Ishikawa (cell line): ENCODE results near the gene ADGRB2.

Experiments
- CREB1 ChIP-seq: IDR thresholded peaks from 2 replicates; pipeline ENCODE4 v1.6.1; 2012; ENCODE audit warnings: low read depth
- EGR1 ChIP-seq: IDR thresholded peaks from 2 replicates; pipeline ENCODE4 v1.6.1; 2012
- EP300 ChIP-seq: IDR thresholded peaks from 2 replicates; pipeline ENCODE4 v1.6.1; 2012; ENCODE audit warnings: borderline replicate concordance
- FOXM1 ChIP-seq: IDR thresholded peaks from 2 replicates; pipeline ENCODE4 v1.6.1; 2012; ENCODE audit warnings: low read depth, borderline replicate concordance
- TAF1 ChIP-seq: IDR thresholded peaks from 2 replicates; pipeline ENCODE4 v1.6.1; 2012; ENCODE audit warnings: low read depth, mild to moderate bottlenecking
- YY1 ChIP-seq: IDR thresholded peaks from 2 replicates; pipeline ENCODE4 v1.6.1; 2012; ENCODE audit warnings: low read depth
- TF ChIP-seq, protein P1 (sequence below): IDR thresholded peaks from 2 replicates; pipeline ENCODE4 v1.6.1; 2012; ENCODE audit warnings: low read depth, mild to moderate bottlenecking
- TF ChIP-seq, protein P2 (sequence below): IDR thresholded peaks from 2 replicates; pipeline ENCODE4 v1.6.1; 2012

DNA sequence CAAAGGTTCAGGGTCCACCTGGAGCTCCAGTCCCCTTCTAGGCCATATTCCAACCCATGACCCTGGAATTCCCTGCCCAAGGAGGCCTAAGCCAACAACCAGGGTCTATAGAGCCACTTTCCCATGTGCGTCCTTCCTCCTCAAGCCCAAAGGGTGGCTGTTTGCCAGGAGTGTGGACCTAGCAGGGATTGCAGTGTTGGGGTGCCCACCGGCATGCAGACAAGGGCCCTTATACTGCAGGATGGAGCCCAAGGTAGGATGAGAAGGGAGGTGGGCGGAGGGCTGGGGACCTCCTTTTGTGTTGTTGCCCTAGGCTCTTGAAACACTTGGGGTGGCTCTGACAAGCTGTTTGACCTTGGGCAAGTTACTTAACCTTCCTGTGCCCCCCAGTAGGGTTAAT lies 19.7 kb upstream of the ADGRB2 start:
- TF ChIP-seq CREB1 (no peak), TAF1 (no peak), FOXM1 (no peak), EP300 (no peak), EGR1 (no peak), YY1 (no peak)
- TF ChIP-seq, protein P1, sequence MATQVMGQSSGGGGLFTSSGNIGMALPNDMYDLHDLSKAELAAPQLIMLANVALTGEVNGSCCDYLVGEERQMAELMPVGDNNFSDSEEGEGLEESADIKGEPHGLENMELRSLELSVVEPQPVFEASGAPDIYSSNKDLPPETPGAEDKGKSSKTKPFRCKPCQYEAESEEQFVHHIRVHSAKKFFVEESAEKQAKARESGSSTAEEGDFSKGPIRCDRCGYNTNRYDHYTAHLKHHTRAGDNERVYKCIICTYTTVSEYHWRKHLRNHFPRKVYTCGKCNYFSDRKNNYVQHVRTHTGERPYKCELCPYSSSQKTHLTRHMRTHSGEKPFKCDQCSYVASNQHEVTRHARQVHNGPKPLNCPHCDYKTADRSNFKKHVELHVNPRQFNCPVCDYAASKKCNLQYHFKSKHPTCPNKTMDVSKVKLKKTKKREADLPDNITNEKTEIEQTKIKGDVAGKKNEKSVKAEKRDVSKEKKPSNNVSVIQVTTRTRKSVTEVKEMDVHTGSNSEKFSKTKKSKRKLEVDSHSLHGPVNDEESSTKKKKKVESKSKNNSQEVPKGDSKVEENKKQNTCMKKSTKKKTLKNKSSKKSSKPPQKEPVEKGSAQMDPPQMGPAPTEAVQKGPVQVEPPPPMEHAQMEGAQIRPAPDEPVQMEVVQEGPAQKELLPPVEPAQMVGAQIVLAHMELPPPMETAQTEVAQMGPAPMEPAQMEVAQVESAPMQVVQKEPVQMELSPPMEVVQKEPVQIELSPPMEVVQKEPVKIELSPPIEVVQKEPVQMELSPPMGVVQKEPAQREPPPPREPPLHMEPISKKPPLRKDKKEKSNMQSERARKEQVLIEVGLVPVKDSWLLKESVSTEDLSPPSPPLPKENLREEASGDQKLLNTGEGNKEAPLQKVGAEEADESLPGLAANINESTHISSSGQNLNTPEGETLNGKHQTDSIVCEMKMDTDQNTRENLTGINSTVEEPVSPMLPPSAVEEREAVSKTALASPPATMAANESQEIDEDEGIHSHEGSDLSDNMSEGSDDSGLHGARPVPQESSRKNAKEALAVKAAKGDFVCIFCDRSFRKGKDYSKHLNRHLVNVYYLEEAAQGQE = no peak
- TF ChIP-seq, protein P2, sequence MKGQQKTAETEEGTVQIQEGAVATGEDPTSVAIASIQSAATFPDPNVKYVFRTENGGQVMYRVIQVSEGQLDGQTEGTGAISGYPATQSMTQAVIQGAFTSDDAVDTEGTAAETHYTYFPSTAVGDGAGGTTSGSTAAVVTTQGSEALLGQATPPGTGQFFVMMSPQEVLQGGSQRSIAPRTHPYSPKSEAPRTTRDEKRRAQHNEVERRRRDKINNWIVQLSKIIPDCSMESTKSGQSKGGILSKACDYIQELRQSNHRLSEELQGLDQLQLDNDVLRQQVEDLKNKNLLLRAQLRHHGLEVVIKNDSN = no peak
